Myocyte (in vitro differentiated cells): ENCODE measurements around the gene NR4A2. TPM values are rescaled to one million over a fixed set of nuclear protein-coding genes. Genes with fewer than 3 reads are reported as not detected.
"Not testable (repeated sequence)": the region's sequence is repeated elsewhere in the genome, so short reads cannot be mapped to it uniquely, and the experiment has no call there.

ENCODE experiments used
- DNase-seq: peaks from one replicate; pipeline ENCODE4 v3.0.0-alpha.2; 2012; ENCODE audit warnings: low read depth
- total RNA-seq: library from RNA; depleted of rRNA; stranded (reverse); fragments of >200 nt; gene quantifications from 2 replicates; pipeline ENCODE4 v1.2.3, GENCODE V29; 2014

NR4A2 gene
- total RNA-seq, 1 donor from 2014 or later, result 0.08 TPM

- DNase-seq, result no peak
Measured at GRCh38 chr2:156322686-156323231, 9.8 kb downstream of the NR4A2 start.

GRCh38 chr2:156322051-156322685, 10.4 kb downstream of the NR4A2 start:
- peak; percentile 9 for DNase-seq

- peak; percentile 25 for DNase-seq
Measured at GRCh38 chr2:156321243-156321904, 11.1 kb downstream of the NR4A2 start.

GRCh38 chr2:156320486-156321098, 11.9 kb downstream of the NR4A2 start:
- DNase-seq, result peak; percentile 8

- peak; percentile 22 for DNase-seq
Measured at GRCh38 chr2:156319811-156320485, 12.6 kb downstream of the NR4A2 start.

- DNase-seq, result peak; percentile 16
Measured at GRCh38 chr2:156317631-156318030, 14.9 kb downstream of the NR4A2 start.

- no peak for DNase-seq
Measured at GRCh38 chr2:156311976-156312375, 20.5 kb downstream of the NR4A2 start.

- DNase-seq, result no peak
Measured at GRCh38 chr2:156310773-156311172, 21.7 kb downstream of the NR4A2 start.

- no peak for DNase-seq
Measured at GRCh38 chr2:156309917-156310316, 22.6 kb downstream of the NR4A2 start.

GRCh38 chr2:156309167-156309566, 23.4 kb downstream of the NR4A2 start:
- no peak for DNase-seq

- no peak for DNase-seq
Measured at GRCh38 chr2:156306821-156307220, 25.7 kb downstream of the NR4A2 start.

- DNase-seq, result no peak
Measured at GRCh38 chr2:156305121-156305520, 27.4 kb downstream of the NR4A2 start.

- no peak for DNase-seq
Measured at GRCh38 chr2:156300337-156300736, 32.2 kb downstream of the NR4A2 start.

GRCh38 chr2:156294945-156295580, 37.5 kb downstream of the NR4A2 start:
- no peak for DNase-seq

GRCh38 chr2:156293382-156293781, 39.1 kb downstream of the NR4A2 start:
- DNase-seq, result not testable (repeated sequence)

GRCh38 chr2:156279446-156280150, 52.9 kb downstream of the NR4A2 start:
- no peak for DNase-seq
